Natural killer cell treated with Interleukin-12 subunit alpha and Interleukin-12 subunit beta and Interleukin-15 and Interleukin-18, amount 100 ng/mL, for 72 hours (primary cell): Measurements from ENCODE around the gene N4BP2. TPM values are rescaled to one million over a fixed set of nuclear protein-coding genes. Genes with fewer than 3 reads are reported as not detected.
A peak's percentile ranks its signal among the peaks of the same experiment; 100 is the strongest.

Experiments used
- ATAC-seq, 2 donors: fragments of 150-1000 bp; cut with Tn5 transposase in 1 of 2; sonication (Bioruptor Pico), chemical (Tn5 transposase) in 1 of 2; 2 replicates each; pipeline ENCODE4 v1.10.0; 2021
- DNase-seq: peaks from one replicate; pipeline ENCODE4 v3.0.0; 2022; ENCODE audit warnings: low spot score
- H3K27ac Mint-ChIP-seq, 2 donors: 1 replicate in 1 of 2; 2 replicates in 1 of 2; pipeline ENCODE4 v1.8.0; 2022; ENCODE audit warnings: mixed read lengths in 2 of 2, mild to moderate bottlenecking in 1 of 2, moderate library complexity in 1 of 2
- H3K27me3 Mint-ChIP-seq, 2 donors: 1 replicate in 1 of 2; 2 replicates in 1 of 2; pipeline ENCODE4 v1.8.0; 2022; ENCODE audit warnings: mixed read lengths in 2 of 2
- H3K36me3 Mint-ChIP-seq: one replicate; pipeline ENCODE4 v1.8.0; 2022; ENCODE audit warnings: mixed read lengths
- H3K4me1 Mint-ChIP-seq, 2 donors: 1 replicate in 1 of 2; 2 replicates in 1 of 2; pipeline ENCODE4 v1.8.0; 2022; ENCODE audit warnings: low read depth in 2 of 2, mixed read lengths in 2 of 2, mild to moderate bottlenecking in 1 of 2
- H3K4me3 Mint-ChIP-seq: one replicate; pipeline ENCODE4 v1.8.0; 2022; ENCODE audit warnings: mixed read lengths
- H3K9me3 Mint-ChIP-seq: 2 replicates; pipeline ENCODE4 v1.8.0; 2022; ENCODE audit warnings: mixed read lengths
- total RNA-seq, 2 donors: library from RNA; stranded (reverse); gene quantifications; one replicate each; pipeline ENCODE4 v1.2.3, GENCODE V29; 2022

Gene N4BP2
- total RNA-seq, 2 donors from 2014 or later, result 17.6 to 19.4 TPM

DNA sequence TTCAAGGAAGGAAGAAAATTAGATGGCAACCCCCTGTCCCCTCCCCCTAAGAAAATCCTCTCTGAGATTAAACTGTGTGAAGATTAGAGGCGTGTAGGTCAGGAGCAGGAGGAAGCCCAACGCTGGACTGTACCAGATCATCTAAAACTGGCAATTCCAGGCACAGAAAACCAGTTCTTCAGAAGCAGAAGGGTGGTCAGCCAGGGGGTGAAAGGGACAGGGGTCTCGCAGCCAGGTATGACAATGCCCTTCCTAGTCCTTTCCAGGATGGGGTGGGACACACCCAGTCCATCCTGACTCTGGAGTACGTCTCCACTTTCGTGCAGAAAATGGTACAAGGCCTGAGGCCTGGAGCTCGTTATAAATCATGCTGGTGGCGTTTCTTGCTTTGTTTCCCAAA lies 136.9 kb downstream of the N4BP2 start:
- H3K9me3 Mint-ChIP-seq, result no peaks in the 10 kb centered on the region
- peaks cover 48 to 67% of the 10 kb centered on the region in 2 donors for H3K4me1 Mint-ChIP-seq
- DNase-seq (no peak), ATAC-seq (no peak)
- H3K4me3 Mint-ChIP-seq, result peak overlapping the region; percentile 99
- no peaks in the 10 kb centered on the region for H3K27me3 Mint-ChIP-seq
- peak overlapping the region; percentile 98 for H3K27ac Mint-ChIP-seq
- peaks cover 16% of the 10 kb centered on the region for H3K36me3 Mint-ChIP-seq

GRCh38 chr4:40194602-40195161 lies 138.0 kb downstream of the N4BP2 start:
- no peak for DNase-seq
- Mint-ChIP-seq H3K36me3 (peaks cover 23% of the 10 kb centered on the region), H3K27me3 (no peaks in the 10 kb centered on the region), H3K9me3 (no peaks in the 10 kb centered on the region), H3K4me3 (peak overlapping the region; percentile 99), H3K27ac (peak overlapping the region; percentile 98), H3K4me1 (peaks cover 52 to 77% of the 10 kb centered on the region in 2 donors)
- ATAC-seq, result peak in 1 of 2 donors; percentile 56

DNA sequence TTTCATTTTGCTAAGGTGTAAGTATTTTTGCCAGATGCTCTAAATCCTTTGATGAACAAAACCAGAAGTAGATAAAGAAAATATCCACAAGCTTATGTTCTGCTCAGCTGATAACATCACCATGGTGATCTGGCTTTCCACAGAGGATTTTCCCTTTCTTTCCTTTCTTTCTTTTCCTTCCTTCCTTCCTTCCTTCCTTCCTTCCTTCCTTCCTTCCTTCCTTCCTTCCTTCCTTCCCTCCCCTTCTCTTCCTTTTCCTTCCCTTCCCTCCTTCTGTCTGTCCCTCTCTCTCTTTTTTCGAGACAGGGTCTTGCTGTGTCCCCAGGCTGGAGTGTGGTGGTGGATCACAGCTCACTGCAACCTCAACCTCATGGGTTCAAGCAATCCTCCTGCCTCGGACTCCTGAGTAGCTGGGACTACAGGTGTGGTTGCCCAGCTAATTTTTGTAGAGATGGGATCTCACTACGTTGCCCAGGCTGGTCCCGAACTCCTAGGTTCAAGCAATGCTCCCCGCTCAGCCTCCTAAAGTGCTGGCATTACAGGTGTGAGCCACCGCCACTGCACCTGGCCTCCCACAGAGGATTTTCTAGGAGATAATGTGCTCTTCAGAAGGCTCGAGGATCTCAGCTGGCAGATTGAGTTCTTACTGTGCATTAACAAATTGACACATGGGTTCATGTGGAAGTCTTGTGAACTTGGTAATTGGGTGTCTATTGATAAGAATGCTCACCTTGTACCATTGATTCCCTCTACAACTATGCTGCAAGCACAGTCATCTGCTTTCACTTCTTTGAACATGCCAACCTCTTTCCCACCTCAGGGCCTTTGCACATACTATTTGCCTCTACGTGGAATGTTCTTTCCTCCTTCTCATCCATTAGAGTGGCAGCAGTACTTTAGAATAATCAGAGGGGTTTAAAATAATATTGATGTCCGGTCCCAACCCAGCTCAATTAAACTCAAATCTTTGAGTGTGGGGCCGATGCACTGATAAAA lies 138.8 kb downstream of the N4BP2 start:
- H3K4me3 Mint-ChIP-seq, result peak overlapping the region; percentile 99
- ATAC-seq, result no peak
- no peaks in the 10 kb centered on the region for H3K27me3 Mint-ChIP-seq
- H3K9me3 Mint-ChIP-seq, result no peaks in the 10 kb centered on the region
- peaks cover 23% of the 10 kb centered on the region for H3K36me3 Mint-ChIP-seq
- H3K27ac Mint-ChIP-seq, result peak overlapping the region; percentile 98
- DNase-seq, result no peak
- peaks cover 58 to 83% of the 10 kb centered on the region in 2 donors for H3K4me1 Mint-ChIP-seq

GRCh38 chr4:40196272-40196671 lies 139.6 kb downstream of the N4BP2 start:
- ATAC-seq, result no peak
- peaks cover 23% of the 10 kb centered on the region for H3K36me3 Mint-ChIP-seq
- peak overlapping the region; percentile 98 for H3K27ac Mint-ChIP-seq
- DNase-seq, result no peak
- H3K4me3 Mint-ChIP-seq, result peak overlapping the region; percentile 99
- H3K27me3 Mint-ChIP-seq, result no peaks in the 10 kb centered on the region
- no peaks in the 10 kb centered on the region for H3K9me3 Mint-ChIP-seq
- peaks cover 59 to 83% of the 10 kb centered on the region in 2 donors for H3K4me1 Mint-ChIP-seq

- Mint-ChIP-seq H3K36me3 (peaks cover 23% of the 10 kb centered on the region), H3K4me3 (peak within 1 kb of the TSS; percentile 99), H3K27me3 (no peaks in the 10 kb centered on the region), H3K4me1 (peaks cover 57 to 82% of the 10 kb centered on the region in 2 donors), H3K27ac (peak within 1 kb of the TSS; percentile 98), H3K9me3 (no peaks in the 10 kb centered on the region)
- ATAC-seq (peak; percentile 43 to 44), DNase-seq (peak; percentile 86)
Measured at GRCh38 chr4:40196724-40197281, 140.2 kb downstream of the N4BP2 start, which contains the start of gene RHOH. RHOH (plus strand) TSS chr4:40197031; CDS start chr4:40243387, 46,356 bp downstream.

GRCh38 chr4:40197879-40198689 lies 141.4 kb downstream of the N4BP2 start:
- Mint-ChIP-seq H3K9me3 (no peaks in the 10 kb centered on the region), H3K27me3 (no peaks in the 10 kb centered on the region), H3K4me3 (peak overlapping the region; percentile 99), H3K36me3 (peaks cover 31% of the 10 kb centered on the region), H3K27ac (peak overlapping the region; percentile 98), H3K4me1 (peaks cover 59 to 83% of the 10 kb centered on the region in 2 donors)
- DNase-seq (no peak), ATAC-seq (peak in 1 of 2 donors; percentile 15)

- Mint-ChIP-seq H3K4me1 (peaks cover 58 to 84% of the 10 kb centered on the region in 2 donors), H3K9me3 (no peaks in the 10 kb centered on the region), H3K4me3 (peak overlapping the region; percentile 99), H3K36me3 (peaks cover 36% of the 10 kb centered on the region), H3K27ac (peak overlapping the region; percentile 98), H3K27me3 (no peaks in the 10 kb centered on the region)
- ATAC-seq, result no peak
- no peak for DNase-seq
Measured at GRCh38 chr4:40199179-40199670, 142.6 kb downstream of the N4BP2 start.

DNA sequence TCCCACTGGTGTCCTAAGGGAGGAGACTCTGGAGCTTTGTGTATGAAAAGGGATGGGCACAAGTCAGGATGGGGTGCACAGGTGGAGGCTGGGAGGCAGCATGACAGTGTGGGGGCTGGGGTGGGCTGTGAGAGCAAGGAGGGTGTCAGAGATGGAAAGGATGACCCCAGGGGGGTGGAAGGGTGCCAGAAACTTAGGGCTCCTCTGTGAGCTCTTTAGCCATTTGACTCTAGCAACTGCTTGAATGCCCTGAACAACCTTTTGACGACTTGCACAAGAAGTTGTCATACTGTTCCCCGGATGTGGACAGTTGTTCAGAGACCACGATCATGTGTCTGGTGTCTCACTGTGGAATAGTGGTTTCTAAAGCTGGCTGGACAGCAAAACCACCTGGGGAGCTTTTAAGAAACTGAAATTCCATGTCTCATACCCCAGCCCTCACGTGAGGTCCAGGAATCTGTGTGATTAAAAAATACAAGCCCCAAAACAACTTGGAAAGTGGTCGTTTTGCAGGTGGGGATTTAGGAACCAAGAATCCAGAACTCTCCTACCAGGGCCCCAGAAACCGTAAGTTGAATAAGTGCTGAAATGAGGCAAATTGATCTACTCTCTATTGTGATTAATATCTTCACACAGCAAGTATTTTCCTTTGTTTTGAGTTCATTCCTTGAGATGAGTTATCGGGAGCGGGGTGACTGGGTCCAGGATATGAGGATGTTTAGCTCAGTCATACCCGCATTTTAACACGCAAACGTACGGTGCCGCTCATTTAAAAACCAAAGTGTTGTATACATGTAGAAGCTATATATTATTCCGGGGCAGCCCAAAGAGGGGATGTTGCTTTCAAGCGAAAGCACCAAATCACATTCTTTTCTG lies 143.6 kb downstream of the N4BP2 start:
- peak; percentile 82 to 85 for ATAC-seq
- Mint-ChIP-seq H3K27me3 (no peaks in the 10 kb centered on the region), H3K36me3 (peaks cover 36% of the 10 kb centered on the region), H3K4me3 (peak overlapping the region; percentile 99), H3K9me3 (no peaks in the 10 kb centered on the region), H3K27ac (peak overlapping the region; percentile 98), H3K4me1 (peaks cover 60 to 85% of the 10 kb centered on the region in 2 donors)
- peak; percentile 90 for DNase-seq

- Mint-ChIP-seq H3K27ac (peak overlapping the region; percentile 98), H3K4me3 (peak overlapping the region; percentile 99), H3K4me1 (peaks cover 61 to 85% of the 10 kb centered on the region in 2 donors), H3K9me3 (no peaks in the 10 kb centered on the region), H3K36me3 (peaks cover 39% of the 10 kb centered on the region), H3K27me3 (no peaks in the 10 kb centered on the region)
- DNase-seq (no peak), ATAC-seq (peak; percentile 62 to 74)
Measured at GRCh38 chr4:40200875-40201801, 144.5 kb downstream of the N4BP2 start.

DNA sequence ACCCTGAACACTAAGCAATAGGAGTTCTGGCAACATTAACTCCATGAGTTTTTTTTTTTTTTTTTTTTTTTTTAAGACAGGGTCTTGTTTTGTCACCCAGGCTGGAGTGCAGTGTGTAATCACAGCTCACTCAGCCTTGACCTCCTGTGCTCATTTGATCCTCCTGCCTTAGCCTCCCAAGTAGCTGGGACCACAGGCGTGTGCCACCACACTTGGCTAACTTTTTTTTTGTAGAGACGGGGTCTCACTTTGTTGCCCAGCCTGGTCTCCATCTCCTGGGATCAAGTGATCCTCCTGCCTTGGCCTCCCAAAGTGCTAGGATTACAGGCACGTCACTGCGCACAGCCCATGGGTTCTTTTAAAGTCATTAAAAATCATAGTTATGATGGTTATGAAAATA lies 145.2 kb downstream of the N4BP2 start:
- H3K4me3 Mint-ChIP-seq, result peak overlapping the region; percentile 99
- H3K27me3 Mint-ChIP-seq, result no peaks in the 10 kb centered on the region
- DNase-seq (no peak), ATAC-seq (no peak)
- peaks cover 60 to 83% of the 10 kb centered on the region in 2 donors for H3K4me1 Mint-ChIP-seq
- no peaks in the 10 kb centered on the region for H3K9me3 Mint-ChIP-seq
- peaks cover 38% of the 10 kb centered on the region for H3K36me3 Mint-ChIP-seq
- H3K27ac Mint-ChIP-seq, result peak overlapping the region; percentile 98

GRCh38 chr4:40202474-40202873 lies 145.8 kb downstream of the N4BP2 start:
- peak overlapping the region; percentile 98 for H3K27ac Mint-ChIP-seq
- DNase-seq, result no peak
- H3K4me3 Mint-ChIP-seq, result peak overlapping the region; percentile 99
- peaks cover 37% of the 10 kb centered on the region for H3K36me3 Mint-ChIP-seq
- peaks cover 64 to 87% of the 10 kb centered on the region in 2 donors for H3K4me1 Mint-ChIP-seq
- no peaks in the 10 kb centered on the region for H3K9me3 Mint-ChIP-seq
- no peaks in the 10 kb centered on the region for H3K27me3 Mint-ChIP-seq
- ATAC-seq, result no peak
